Activated CD4-positive, alpha-beta T cell treated with anti-CD3 and anti-CD28 coated beads for 48 hours (primary cell): Measurements from ENCODE around the gene ALG9.
A peak's percentile ranks its signal among the peaks of the same experiment; 100 is the strongest.

Experiments
- DNase-seq: peaks from one replicate; pipeline ENCODE4 v3.0.0-alpha.2; 2020

ALG9 gene

DNA sequence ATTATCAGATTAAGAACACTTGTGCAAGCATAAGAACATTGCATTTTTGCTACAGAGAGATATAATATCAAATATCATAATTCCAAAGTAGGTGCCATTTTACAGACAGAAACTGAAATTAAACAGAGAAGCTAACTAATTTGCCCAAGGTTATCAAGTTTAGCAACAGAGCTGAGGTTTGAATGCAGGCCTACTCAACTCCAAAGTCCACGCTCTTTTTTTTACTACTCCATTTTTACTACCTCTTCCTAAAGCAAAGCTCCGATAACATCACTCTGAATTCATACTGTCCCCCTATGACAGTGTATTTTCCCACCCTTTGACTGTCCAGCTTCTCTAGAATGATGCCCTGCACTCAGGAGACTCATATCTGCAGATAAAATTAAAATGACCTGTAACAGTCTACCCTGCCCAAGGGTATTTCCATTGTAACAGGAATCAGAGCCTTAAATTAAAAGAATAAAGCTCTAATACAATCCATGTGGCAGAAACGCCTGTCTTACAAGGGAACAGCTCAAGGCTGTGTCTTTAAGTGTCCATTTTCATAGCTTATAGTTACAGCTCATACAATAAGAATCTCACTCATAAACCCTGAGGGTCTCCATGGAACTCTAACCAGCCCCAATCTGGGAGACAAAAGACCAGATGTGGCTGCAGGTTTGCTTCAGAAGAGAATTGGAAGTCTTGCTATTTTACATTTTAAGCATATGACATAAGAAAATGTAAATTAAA lies 36.8 kb downstream of the ALG9 start:
- DNase-seq = no peak

DNA sequence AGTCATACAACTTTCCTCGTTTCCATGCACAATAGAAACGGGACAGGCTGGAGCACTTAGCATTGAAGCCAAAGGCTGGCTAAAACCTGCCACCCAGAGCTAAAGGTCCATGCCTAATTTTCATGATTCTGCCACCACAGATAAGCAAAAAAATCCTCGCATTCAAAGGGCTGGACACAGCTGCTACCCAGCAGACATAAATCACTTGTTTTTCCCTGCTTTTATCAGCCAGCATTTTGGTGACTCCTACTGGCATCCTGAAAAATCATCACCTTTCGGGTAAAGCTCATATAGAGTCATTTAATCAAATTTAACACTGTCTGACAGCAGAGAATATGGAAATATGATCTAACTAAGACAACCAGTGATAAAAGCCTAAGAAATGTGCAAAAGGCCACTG lies 37.9 kb downstream of the ALG9 start:
- DNase-seq = no peak

DNA sequence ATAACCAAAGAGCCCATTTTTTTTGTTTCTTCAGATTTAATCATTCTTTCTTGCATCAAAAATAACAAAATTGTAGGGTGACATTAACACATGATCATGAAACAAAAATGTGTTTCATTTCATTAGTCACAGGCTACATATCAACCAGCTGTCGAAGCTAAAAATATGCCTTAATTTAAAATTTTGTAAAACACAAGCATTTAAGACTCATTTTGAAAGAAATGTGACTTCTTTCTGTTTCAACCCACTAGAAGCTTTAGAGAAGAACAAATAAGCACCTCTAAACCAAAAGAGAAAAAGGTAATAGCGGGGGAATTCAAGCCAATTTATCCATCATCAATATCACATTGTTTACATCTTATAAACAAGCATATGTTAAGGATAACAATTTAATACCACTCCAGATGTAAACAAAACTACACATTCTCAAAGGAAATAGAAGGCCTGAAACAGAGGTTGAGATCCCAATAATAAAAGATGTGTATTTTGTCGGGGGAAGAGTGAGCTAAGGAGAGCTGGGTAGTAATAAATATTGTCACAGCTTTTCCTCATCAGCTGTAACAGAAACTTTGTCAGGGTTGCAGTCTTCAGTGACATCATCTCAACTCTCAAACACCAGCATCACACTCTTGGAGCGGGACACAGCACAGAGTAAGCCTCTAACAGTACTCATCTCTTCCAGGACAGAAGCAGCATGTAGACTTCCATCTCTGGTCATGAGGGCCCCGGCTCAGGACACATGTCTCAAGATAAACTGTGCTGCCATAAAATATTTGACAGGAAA lies 42.0 kb downstream of the ALG9 start:
- DNase-seq = peak; percentile 3

DNA sequence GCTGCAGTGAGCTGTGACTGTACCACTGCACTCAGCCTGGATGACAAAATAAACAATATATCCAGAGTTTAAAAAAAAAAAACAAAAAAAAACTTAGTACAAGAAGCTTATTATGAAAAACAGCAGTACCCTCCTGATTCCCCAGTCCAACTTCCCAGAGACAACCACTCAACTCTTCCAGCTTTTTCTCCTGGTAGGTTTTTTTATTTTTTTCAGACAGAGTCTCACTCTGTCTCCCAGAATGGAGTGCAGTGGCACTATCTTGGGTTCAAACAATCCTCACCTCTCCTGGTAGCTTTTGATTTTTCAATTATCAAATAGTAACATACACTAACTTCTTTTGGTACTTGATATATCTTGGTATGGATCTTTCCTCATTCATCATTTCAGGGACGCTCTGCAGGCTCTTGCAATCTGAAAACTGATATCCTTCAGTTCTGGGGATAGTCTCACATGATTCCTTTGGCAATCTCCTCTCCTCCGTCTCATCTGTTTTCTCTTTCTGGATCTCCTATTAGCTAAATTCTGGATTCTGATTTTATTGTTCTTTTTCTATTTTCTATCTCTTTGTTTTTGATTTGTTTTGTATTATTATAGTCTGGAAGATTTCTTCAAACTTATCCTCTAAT lies 44.9 kb downstream of the ALG9 start:
- DNase-seq = no peak

DNA sequence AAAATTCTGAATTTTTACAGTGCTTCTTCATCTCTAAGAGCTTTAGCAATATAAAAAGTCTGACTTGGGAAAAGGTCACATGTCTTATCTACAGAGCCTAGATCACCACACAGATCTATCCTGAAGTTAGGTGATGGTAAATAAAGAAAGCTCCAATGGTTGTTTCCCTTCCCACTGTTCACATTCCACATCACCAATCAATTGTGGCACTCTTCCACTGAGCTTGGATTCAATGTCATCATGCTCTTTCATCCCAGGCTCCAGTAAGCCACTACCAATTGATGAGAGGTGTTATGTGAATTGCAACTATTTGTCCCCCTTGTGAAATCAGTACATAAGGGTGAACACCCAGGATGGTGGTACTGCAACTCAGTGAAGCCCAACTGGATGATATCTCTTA lies 47.8 kb downstream of the ALG9 start:
- no peak for DNase-seq

DNA sequence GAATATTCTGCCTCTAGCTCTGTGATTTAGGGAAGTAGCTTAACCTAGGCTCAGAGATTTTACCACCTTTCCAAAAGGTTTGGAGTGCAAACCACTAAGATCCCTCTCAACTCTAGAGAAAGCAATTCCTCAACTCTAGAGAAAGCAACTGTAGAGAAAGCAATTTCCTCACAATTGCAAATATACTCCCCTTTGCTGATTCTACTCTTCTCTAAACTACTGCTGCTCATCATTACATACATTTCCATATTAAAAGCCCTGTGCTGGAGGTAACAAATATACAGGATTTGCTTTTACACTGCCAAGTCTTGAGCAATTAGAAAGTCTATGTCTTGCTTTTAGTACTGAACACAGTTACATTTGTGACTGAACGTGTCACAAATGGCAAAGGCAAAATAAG lies 48.2 kb downstream of the ALG9 start:
- no peak for DNase-seq

DNA sequence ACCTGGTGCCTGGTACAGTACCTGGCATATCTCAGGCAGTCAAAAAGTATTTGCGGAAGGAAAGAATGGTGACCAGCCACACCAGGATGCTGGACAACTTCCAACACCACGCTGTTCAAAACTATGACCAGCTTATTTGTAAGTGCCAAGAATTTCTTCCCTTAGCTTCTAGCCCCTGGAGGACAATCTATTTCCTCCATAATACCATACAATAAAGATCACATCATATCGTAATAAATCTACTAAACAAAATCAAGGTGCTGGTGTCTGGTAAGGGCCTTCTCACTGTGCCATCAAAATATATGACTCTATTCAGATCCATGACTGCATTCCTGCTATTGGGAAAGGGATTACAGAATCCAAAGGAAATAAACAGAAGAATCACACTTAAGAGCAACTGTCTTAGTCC lies 51.5 kb downstream of the ALG9 start:
- DNase-seq = no peak

DNA sequence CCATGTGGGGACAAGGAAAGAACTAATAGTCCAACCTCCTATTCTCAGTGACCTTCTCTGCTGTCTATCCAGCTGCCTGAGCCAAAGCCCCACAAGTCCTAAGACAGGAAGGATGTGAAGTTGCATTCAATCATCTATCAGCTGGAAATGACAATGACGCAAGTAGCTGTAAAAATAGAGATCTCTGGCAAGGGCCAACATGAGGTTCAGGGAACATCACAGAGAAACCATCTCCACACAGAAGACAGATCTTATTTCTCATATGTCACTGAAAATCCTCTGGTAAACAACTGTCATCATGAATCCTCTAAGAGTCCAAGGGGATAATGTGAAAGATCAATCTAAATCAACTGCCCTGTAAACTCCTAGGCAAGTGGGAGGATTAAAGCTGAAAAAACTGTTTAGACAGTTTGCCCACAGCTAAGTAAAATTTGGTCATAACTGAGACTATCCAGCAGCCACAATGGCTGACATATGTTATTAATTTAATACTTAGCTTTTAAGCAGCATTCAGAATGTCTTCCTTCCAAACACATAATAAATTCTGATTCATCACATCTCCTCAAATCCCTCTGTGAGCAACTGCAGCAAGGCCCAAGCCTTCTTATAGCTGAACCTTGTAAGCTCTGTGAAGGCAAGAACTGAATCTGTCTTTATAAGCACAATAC lies 52.1 kb downstream of the ALG9 start:
- no peak for DNase-seq

DNA sequence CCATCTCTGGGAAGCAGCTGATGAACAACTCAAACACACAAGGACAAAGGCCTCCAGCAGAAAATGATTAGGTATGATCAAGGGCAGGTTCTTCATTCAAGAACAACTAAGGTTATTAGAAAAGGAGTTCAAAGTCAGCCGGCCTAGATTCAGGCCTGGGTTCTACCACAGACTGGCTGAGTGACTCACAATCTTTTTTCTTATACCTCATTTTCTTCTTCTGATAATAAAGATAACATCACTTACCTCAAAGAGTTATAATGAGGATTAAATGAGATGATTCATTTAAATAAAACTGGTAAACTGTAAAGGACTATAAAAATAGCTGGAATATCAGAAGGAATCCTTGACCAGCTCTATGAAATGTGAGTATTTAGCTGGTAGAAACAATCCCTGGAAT lies 55.9 kb downstream of the ALG9 start:
- peak; percentile 2 for DNase-seq

DNA sequence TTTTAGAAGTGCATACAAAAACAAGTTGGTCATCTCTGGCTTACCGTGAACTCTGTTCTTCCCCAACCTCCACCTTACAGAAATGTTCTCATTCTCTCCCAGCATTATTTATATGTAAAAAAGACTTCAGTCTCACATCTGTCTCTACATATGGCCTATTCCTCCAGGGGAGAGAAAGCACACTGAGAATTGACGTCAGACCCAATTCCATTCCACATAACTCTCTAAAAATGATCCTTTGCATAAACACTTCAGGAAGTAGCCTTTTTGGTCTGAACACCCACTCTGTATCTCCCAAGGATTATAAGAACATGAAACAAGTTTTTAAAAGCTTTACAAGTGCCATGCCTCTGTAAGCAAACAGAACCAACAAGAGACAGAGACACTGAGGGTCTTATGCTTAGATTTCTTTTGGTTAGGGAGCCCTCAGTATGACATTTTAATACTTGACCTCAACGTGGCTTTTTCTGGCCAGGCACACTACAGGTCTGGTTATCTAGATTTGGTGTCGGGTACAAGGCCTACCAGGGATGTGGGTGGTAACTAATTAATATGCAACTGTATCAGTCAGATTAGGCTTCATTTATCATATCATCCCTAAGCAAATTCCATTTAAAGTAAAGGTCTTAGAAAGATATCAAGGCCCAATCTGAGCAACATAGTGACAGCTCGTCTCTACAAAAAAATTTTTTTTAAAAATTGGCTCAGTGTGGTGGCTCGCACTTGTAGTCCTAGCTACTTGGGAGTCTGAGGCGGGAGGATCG lies 56.6 kb downstream of the ALG9 start:
- no peak for DNase-seq

DNA sequence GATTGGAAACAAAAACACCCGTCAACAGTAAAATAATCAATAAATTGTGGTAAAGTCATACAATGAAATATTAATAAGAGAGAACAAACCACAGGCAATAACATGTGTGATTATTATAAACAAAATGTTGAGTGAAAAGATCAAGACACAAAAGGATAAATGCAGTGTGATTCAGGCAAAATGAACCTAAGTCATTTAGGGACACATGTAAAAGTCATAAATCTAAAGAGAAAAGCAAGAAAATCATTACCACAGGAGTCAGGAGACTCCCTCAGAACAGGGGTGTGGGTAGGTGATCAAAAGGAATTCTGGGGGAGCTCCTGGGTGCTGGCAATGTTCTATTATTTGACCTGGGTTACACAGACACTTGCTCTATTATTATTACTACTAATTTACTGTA lies 57.3 kb downstream of the ALG9 start:
- no peak for DNase-seq

DNA sequence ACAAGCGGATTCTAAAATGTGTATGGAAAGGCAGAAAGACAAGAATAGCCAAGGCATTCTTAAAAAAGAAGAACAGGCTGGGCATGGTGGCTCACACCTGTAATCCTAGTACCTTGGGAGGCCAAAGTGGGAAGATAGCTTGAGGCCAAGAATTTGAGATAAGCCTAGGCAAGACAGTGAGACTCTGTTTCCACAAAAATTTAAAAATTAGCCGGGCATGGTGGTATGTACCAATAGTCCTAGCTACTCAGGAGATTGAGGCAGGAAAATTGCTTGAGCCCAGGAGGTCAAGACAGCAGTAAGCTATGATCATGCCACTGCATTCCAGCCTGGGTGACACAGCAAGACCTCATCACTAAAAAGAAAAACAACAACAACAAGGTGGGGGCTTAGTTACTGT lies 59.2 kb downstream of the ALG9 start:
- DNase-seq = no peak

DNA sequence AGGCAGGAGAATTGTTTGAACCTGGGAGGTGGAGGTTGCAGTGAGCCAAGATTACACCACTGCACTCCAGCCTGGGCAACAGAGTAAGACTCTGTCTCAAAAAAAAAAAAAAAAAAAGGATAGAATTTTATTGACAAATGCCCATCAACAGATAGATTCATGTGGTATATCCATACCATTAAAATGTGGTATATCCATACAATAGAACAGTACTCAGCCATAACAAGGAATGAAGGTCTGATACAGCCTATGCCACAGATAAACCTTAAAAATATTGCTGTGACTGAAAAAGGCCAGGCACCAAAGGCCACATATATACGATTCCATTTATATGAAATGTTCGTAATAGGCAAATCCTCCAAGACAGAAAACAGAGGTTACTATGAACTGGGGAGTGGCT lies 59.9 kb downstream of the ALG9 start:
- no peak for DNase-seq

DNA sequence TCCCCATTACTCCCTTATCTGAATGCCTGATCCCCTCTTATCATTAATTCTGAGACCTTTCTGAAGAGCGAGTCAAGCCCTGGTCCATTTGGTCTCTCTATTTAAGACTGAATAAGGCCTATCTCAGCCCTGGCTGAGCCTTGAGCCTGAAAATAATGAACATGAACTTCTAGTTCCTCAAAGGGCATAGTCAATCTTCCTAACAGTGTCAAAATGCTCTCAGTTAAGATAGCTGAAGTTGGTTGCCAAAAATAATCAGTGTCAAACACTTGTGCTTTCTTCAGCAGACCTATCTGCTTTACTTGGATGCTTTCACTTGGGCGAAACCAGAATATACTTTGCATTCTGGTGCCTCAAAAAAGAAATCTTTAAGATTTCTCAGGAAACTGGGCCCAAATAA lies 62.5 kb downstream of the ALG9 start:
- no peak for DNase-seq

DNA sequence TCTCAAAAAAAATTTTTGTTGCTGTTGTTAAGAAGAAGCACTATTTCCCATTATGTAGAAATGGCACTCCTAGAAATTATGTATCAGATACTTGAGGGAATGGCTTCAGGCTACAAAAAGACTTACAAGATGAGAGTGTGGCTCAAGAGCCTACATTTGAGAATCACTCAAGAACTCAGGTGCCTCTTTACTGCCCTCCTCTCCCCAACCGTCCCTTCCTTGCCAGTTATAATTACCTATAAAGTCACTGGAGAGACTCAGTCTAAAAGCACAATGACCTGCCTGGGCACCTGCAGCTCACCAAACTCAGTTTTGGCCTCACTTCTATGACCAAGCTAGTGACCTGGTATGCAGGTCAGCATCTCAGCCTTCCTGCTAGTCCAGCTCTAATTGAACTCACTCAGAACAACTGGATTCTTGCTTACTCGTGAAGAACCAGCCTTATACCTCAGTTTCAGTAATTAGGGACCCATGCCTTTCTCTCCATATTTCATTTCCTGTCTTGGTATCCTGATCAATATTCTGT lies 63.3 kb downstream of the ALG9 start:
- no peak for DNase-seq

DNA sequence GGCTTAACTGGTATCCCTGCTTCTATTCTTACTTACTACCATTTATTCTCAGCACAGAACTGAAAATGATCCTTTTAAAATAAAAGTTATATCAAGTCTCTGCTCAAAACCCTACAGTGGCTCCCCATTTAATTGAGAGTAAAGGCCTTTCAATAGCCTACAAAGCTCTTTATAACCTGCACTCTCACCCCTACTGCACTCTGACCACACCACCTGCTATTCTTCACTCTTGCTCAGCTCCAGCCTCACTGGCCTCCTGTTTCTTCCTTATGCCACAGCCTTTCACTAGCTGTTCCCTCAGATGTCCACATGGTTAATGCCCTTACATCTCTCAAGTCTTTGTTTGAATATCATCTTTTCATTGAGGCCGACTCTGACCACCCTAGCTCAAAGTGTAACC lies 64.3 kb downstream of the ALG9 start:
- DNase-seq = no peak

DNA sequence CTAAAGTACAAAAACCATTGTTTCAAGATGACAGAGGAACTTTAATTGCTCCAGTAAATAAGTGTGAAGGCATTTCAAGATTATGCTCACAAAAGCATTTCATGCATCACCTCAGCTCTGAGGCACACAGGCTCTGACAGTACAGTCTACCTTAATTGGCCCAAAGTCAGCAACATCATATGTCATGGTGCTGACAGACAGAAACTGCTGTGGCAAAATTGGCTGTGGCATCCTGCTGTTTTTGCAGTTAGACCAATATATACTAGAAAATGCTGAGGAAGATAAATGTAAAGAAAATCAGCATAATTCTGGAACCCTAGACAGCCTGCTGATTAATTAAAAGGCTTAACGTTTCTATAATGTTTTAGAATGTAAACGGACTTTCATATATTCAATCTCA lies 70.2 kb downstream of the ALG9 start:
- no peak for DNase-seq

DNA sequence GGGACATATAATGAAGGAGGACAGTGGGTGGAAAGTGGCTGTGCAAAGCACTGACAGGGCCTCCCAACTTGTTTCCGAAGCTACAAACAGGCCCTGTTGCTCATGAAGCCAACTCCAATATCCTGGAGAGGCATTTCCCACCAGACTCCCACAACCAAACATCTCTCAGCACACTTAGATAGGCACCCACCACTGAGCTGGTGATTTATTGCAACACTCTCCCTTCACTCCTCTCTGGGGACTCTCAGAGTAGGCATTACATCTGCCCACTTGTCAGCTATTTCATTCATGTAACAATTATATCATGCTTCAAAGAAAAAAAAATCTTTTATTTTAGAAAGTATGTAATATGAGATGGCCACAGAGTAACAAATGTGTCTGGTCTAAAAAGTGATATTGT lies 73.1 kb downstream of the ALG9 start:
- no peak for DNase-seq

DNA sequence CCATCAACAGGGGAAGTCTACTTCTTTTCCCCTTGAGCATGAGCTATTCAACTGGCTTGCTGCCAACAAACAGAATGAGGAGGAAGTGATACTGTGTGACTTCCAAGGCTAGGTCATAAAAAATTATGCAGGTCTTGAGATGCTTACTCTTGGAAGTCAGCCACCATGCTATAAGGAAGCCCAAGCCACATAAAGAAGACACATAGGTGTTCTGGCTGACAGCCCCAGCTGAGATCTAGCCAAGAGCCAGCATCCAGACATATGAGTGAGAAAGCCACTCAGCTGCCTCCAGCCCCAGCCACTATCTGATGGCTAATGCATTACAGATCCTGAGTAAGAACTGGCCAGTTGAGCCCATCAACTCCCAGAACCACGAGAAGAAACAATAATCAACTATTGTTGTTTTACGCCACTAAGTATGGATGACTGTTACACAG lies 74.2 kb downstream of the ALG9 start:
- no peak for DNase-seq

DNA sequence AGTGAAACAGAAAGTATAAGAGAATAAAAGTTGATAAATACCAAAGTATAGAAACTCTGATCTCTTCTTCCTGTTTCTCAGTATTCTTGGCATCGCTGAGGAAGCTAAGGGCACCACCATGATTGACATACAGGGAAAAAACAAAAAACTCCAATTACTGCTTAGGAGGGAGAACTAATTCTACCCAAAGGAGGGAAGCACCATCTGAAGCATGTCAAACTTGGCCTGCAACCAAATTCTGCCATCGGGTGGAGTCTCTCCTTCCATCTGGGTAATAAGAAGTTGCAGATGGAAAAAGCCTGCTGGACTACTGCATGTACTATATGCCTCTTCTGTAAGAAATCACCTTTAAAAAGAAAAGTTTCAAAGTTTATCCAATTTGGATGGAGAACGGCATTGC lies 74.7 kb downstream of the ALG9 start:
- DNase-seq = no peak

DNA sequence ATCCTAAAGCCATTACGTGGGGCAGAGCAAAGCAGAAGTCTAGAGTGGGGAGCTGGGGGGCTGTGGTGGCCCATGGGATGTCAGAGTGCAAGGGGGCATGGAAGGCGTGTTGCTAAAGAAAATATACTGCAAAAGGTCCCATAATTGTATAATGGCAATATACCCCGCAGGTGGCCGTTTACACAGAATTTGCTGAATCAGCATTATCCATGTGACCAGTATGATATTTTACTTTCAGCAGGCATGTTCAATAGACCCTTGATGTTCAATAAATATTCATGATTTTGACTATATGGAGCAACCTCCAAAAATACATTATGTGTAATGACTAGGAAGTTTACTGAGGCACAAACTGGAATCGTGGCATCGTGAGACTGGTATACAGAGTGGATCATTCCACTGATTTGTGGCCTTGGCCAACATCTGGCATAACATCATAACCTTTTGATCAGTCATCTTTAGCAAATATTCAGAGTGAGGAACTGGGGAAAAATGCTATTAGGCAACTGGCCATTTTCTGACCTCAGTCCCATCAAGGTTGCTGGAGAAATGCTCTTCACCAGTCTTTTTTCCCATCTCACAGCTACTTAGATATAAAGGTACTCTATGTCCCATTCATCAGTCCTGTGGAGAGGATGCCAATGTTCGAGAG lies 75.9 kb downstream of the ALG9 start:
- DNase-seq = no peak

DNA sequence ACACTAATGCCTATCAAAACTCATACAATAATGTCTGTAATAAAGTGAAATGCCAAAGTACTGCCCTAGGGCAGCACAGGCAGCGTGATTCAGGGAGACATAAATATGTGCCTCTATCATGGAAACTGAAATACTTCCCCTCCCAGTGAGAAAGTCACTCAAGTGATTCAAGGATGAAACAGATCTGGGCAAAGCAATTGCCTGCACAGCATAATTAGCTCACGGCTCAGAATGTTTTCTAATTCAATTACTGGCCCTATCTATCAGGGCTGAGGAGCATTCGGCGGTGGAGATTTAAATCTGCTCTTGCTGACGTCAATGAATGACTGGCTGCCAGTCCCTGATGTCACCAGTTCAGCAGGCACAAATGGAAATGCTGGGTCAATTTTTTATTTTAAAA lies 77.5 kb downstream of the ALG9 start:
- DNase-seq = no peak
